Measurements from ENCODE around the gene MCM6.
A peak's percentile ranks its signal among the peaks of the same experiment; 100 is the strongest.
"Not testable (repeated sequence)": the region's sequence is repeated elsewhere in the genome, so short reads cannot be mapped to it uniquely, and the experiment has no call there.

Gene MCM6

DNA sequence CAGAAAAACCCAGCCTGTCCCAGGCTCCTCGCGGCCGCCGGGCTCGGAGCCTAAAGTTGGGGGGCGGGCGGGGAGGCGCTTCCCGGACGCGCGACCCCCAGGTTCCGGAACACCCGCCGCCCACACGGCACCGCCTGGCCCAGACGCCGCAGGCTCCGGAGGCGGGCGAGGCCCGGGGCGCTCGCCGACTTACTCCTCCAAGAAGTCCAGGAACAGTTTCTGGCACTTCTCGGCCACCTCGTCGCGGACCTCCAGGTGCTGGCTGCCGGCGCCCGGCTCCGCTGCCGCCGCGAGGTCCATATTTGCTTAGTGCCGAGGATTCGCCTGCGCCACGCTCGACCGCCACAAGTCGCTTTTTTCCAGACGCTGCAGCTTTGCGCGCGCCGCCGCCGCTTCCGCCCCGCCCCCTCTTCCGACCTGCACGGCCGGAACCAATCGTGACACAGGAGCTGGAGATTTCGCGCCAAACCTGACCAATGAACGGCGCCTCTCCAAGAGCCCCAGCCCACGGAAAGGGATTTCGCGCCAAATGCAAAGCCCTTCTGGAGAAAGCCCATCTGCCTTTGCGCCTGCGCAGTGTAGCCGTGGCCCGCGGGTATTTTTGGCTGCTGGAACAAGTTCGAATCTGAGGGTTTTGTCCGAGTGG, at the start of gene MCM6:
TSS of gene MCM6 (minus strand) at position 378 of the 646 bp plus-strand sequence. CDS start at position 300, 78 bp downstream.
- peak; percentile 99 for DNase-seq (ENCODE audit: low spot score)

DNA sequence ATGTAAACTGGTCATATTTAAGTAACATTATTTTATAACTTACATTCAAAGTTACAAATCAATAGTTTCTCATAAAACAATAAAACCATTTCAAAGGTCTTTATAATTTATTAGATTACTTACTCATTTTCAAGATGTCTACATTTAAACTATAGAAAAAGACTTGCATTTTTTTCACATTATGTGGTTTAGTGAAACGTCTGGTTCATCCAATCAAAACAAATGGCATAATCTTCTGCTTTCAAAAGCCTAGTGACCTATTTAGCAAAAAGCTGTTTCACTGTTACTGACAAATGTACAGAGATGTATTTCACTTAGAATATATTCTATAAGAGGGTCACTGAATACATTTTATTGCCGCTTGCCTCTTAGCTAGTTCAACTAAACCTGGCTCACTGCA, 49.3 kb upstream of the MCM6 start:
- no peak for DNase-seq (ENCODE audit: low spot score)

DNA sequence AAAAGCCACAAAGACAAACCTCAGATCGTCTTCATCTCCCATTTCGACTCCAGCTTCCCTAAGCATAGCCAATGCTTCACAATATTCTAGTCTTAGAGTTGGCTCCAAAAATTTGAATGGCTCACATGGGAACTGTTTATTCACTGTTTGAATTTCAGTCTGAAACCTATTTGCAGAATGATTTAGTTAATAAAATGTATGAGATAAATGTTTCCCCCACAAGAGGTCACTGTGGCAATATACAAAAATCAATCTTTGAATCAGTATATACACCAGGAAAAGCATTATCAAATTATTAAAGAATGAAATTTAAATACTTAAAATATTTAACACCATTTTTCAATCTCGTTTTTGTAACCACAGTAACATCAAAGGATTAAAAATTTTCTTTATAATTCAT, 40.0 kb upstream of the MCM6 start:
- DNase-seq (ENCODE audit: low spot score), result no peak

DNA sequence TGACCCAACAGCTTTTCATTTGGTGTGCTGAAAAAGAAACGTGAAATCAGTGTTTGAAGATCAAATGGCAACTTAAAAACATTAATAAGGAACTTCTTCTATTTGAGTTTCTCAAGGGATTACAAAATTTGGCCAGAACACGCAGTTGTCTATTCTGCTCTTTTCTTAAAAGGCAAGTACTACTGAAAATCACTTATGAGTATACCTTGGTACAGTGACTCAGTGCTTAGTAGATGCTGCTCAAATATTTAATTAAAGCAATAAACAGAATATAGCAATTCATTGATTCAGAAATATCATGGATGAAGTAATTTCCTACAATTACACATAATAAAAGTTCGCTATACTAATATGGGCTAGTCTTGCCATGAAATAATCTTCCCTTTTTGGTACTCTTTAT, 38.2 kb upstream of the MCM6 start:
- DNase-seq (ENCODE audit: low spot score), result no peak

DNA sequence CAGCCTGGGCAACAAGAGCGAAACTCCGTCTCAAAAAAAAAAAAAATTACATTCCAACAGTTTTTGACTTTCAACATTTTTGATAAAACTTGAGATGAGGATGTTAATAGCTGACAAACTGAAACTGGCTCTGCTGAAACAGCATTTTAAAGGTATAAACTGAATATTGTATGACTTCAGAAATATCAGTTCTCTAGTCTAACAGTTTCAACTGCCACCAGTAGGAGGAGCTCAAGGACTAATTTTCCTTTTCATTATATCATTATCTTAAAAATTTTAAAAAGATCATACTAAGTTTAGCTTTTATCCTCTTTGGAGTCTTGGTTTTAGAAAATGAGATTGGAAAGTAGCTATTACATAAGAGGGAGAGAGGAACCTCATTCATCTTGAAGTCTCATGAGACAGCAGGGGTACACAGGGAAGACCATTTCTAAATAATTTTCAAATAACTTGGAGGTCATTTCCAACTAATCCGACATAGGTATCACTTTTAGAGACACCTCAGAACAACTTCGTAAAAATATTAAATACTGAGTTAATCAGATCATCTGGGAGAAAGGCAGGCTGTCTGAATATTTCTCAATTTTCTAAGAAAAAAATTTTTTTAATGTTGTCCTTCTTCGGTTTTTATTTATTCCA, 37.6 kb upstream of the MCM6 start:
- DNase-seq (ENCODE audit: low spot score), result no peak

DNA sequence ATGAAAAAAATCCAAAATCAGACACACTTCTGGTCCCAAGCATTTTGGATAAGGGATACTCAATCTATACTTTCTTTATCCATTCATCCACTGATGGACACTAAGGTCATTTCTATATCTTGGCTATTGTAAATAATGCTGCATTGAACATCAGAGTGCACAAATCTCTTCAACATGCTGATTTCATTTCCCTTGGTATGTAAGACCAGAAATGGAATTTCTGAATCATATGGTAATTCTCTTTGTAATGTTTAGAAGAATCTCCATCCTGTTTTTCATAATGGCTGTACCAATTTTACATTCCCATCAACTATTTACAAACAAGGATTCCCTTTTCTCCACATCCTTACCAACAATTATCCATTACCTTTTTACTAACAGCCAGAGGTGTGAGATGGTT, 33.7 kb upstream of the MCM6 start:
- no peak for DNase-seq (ENCODE audit: low spot score)

DNA sequence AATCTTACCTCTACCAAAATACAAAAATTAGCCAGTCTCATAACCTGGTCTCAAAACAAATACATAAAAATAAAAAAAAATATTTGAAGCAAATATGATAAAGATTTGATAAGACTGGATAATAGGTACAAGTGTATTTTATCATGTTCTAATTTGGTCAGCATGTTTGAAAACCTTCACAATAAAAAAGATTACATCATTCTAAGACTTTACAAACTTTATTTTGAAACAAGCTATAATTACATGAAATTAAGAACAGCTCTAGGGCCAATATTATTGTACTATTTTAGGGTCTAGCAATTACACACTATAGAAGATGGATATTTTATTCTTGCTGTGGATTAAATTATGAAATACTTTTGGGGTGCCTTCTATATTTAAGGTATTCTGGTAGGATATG, 29.4 kb upstream of the MCM6 start:
- no peak for DNase-seq (ENCODE audit: low spot score)

DNA sequence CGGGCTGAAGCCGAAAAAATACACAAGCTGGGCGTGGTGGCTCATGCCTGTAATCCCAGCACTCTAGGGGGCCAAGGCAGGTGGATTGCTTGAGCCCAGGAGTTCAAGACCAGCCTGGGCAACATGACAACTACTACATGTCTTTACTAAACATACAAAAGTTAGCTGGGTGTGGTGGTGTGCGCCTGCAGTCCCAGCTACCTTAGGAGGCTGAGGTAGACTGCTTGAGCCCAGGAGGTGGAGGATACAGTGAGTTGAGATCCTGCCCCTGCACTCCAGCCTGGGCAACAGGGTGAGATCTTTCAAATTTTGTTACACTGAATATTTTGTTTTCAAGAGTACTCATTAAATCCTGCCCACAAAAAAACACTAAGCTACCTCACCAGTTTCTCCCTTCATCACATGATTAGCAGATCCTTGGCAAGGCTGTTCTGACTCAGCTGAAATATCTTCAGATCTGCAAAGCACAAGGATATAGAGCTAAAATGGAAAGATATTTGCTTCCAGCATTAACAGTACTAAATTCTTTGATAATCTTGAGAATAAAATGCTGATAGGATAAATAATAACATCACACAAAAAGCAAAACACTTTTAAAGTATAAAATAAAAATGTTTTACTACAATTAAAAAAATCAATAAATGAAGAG, 28.2 kb upstream of the MCM6 start:
- no peak for DNase-seq (ENCODE audit: low spot score)

DNA sequence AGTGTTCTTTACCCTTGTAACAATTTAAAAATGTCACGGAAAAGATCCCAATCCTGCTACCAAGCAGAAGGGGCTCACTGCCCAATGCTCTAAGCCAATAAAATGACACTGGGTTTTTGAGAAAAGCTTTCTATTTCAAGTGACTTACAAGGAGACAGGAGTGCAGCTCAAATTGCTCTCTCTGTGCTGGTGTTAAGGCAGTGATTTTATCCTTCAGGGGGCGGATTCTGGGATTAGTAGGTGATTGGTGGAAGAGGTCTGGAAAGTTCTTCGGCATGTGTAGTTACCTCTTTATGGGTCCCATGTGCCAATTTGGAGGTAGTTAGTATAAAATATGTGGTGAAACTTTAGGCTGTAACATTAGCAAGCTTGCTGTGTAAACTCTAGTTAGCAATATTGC, 27.4 kb upstream of the MCM6 start:
- no peak for DNase-seq (ENCODE audit: low spot score)

DNA sequence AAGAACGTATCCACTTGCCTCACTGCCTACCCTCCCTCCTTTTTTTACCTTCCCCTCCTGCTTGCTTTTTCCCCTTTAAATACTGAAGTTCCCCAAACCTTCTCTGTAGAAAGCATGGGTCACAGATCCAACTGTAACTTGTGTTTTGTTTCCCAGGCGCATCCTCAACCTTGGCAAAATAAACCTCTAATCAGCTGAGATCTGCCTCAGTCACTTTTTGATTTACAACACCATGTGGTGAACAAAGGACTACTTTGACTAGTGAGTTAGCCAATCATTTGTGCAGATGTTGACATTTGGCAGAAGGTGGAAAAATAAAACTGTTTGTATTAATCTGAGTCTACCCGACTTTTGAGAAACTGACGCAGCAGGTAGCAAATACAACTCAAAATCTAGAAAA, 23.3 kb upstream of the MCM6 start:
- no peak for DNase-seq (ENCODE audit: low spot score)

DNA sequence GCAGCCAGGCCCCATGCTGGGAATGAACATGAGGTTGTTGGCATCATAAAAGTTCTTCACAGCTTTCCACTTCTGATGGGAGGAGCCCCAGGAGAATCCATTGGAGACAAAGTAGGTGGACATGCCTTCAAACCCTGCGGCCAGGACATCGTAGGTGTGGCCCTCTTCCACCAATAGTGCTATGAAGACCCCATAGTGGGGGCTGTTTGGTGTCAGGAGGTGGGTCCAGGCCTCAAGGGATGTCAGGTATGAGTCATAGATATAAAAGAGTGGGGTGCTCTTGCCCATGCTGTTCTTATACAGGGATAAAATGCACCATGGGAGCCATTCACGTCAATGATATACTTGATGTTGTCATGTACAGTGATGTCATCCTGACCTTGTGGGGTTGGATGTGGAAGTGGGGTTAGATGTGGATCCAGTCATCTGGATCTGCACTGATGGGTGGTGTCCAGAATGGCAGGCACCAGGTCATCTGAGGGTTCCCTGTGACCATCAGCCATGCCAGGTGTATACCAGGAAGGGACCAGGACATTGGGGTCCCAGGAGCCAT, 22.1 kb upstream of the MCM6 start:
- DNase-seq (ENCODE audit: low spot score), result no peak

DNA sequence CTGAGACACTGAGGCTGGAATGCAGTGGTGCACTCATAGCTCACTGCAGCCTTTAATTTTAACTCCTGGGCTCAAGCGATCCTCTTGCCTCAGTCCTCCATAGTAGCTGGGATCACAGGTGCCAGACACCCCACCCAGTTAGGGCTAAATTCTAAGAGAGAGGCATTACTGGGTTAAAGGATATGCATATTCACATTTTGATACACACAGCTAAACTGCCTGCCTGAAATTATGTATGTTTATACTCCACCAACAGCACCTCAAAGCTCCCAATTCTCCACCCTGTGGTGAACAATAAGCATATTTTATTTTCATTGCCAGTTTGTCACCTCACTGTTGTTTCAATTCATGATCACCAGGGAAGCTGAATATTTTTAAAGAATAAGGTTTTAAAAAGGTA, 18.7 kb upstream of the MCM6 start:
- no peak for DNase-seq (ENCODE audit: low spot score)

DNA sequence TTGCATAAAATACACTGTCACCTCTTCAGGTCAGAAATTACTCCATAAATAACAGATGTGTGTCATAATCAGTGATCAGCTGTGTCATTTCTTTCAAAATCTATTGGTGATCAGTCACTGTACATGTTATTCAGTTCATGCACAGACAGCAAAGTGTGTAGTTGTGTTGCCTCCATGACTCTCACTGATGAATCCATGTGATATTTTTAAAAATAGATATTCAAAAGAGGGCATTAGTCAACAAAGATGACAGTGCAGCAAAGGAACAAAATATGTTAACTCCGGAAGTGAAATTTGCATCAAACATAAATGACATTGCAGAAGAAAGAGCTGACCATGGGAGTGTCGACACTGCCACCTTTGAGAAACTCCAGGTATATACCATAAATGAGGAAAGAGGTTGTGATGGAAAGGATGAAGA, 17.1 kb upstream of the MCM6 start:
- DNase-seq (ENCODE audit: low spot score), result no peak

DNA sequence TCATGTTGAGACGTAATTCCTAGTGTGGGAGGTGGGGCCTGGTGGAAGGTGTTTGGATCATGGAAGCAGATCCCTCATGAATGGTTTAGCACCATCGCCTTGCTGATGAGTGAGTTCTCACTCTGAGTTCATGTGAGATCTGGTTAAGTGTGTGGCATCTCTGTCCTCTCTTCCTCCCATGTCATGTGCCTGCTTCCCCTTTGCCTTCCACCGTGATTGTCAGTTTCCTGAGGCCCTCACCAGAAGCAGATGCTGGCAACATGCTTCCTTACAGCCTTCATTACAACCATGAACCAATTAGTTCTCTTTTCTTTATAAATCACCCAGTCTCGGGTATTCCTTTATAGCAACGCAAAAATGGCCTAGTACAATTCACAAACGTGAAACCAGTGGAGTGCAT, 14.6 kb upstream of the MCM6 start:
- no peak for DNase-seq (ENCODE audit: low spot score)

DNA sequence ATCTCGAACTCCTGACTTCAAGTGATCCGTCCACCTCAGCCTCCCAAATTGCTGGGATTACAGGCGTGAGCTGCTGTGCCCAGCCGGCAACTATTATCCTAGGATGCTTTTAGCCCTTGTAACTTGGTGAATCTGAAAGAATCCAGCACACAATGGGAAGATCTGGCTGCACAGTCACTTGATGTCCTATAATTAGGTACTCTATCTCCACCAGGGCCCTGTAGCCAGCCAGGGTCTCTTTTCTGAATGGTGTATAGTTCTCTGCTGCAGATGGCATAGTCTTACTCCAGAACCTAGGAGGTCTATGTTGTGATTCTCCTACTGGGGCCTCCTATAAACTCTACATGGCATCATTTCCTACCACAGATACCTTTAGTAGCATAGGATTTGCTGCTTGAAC, 13.9 kb upstream of the MCM6 start:
- DNase-seq (ENCODE audit: low spot score), result no peak

DNA sequence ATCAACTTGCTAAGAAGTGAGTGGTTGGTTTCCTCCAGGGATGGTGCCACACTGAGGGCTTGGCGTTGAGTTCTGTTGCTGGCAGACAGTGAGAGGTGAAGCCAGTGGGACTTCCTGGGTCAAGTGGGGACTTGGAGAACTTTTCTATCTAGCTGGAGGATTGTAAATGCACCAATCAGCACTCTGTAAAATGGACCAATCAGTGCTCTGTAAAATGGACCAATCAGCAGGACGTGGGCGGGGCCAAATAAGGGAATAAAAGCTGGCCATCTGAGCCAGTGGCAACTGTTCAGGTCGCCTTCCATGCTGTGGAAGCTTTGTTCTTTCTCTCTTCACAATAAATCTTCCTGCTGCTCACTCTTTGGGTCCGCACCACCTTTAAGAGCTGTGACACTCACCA, 12.3 kb upstream of the MCM6 start:
- DNase-seq (ENCODE audit: low spot score), result not testable (repeated sequence)

DNA sequence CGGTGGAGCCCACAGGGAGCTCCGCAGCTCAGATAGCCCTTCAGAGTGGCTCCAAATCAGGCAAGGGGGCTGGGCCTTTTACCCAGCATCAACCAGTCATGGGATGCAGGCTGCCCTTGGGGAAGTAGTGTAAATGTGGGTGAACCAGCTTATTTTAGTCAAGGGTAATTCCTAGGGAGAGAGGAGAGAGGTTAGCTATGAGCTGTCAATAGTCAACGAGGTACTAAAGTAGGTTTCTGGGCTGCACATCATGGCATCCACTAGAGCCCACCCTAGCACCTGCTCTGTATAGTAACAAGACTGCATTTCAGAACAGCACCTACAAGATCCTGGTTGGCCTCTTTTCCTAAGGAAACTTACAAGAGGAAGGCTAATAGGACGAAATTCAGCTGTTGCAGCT, 9.5 kb upstream of the MCM6 start:
- DNase-seq (ENCODE audit: low spot score), result no peak

DNA sequence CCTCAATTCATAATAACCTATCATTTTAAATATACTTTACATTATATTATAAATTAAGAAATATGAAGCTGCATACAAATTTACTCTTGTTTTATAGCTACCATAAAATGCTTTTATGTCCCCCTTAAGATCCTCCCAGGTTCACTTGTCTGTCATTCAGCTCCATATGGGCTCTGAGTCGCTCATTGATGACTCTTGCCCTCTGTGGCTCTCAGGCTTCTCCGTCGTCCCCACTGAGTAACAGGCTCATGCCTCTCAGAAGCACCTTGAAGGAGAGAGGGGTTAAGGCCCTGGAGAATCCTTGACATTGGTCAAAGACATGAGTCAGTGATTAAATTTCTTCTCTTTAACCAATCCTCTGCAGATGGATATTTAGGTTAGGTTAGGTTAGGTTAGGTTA, 6.2 kb upstream of the MCM6 start:
- no peak for DNase-seq (ENCODE audit: low spot score)

DNA sequence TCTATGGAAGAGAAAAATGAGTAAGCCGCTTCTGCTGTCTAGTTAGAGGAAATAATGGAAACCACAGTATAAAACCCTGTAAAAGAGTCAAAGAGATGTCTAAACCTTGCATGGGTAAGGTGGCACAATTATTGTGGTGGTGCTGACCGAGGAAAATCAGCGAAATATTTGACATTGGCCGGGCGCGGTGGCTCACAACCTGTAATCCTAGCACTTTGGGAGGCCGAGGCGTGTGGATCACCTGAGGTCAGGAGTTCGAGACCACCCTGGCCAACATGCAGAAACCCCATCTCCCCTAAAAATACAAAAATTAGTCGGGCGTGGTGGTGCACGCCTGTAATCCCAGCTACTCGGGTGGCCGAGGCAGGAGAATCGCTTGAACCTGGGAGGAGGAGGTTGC, 527 bp upstream of the MCM6 start:
- DNase-seq (ENCODE audit: low spot score), result not testable (repeated sequence)

DNA sequence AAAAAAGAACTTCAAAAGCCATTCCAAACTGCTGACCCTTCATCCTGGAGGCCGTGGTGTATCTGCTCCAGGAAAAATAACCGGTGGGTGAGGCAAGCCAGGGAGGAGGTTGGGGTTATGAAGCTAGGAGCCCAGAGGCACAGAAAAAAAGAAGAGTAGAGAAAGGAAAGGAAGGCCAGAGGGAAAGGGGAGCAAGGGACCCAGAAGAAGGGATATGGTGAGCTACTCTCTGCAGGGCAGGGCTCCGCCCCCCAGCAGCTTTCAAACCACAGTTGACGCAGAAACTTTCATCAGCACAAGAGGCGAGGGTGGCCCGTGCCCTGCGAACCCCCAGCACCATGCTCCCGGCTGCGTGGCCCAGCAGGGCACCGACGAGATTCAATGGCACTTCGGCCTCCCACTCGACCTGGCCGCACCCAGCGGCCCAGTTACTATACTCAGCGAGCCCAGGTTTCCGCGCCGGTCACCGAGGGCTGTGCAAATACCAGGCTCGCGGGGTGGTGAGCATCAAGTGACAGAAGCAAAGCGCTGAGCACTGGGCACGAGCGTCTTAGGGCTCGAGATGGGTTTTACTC, 665 bp downstream of the MCM6 start:
- DNase-seq (ENCODE audit: low spot score), result no peak

DNA sequence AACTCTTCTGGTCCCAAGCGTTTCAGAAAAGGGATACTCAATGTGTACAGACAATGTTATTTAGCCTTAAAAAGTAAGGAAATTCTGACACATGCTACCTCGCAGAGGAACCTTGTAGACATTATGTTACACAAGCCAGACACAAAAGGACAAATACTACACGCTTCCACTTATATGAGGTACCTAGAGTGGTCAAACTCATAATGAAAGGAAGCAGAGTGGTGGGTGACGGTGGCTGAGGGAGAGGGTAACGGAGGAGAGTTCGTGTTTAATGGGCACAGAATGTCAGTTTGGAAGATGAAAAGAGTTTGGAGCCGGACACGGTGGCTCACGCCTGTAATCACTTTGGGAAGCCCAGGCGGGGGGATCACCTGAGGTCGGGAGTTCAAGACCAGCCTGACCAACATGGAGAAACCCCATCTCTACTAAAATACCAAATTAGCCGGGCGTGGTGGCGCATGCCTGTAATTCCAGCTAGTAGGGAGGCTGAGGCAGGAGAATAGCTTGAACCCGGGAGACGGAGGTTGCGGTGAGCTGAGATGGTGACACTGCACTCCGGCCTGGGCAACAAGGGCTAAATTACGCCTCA, 1.4 kb downstream of the MCM6 start:
- DNase-seq (ENCODE audit: low spot score), result no peak

DNA sequence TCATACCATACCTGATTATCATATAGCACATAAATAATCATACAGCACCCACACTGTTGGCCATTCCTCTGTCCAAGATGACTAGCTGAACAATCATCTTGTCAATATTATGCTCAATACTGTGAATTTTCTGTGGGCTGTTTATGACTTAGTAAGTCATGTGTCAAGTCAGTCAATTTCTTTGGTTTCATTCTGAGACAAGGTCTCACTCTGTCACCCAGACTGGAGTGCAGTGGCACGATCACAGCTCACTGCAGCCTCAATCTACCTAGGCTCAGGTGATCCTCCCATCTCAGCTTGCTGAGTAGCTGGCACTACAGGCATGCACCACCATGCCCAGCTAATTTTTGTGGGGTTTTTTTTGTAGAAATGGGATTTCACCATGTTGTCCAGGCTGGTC, 5.7 kb downstream of the MCM6 start:
- no peak for DNase-seq (ENCODE audit: low spot score)

DNA sequence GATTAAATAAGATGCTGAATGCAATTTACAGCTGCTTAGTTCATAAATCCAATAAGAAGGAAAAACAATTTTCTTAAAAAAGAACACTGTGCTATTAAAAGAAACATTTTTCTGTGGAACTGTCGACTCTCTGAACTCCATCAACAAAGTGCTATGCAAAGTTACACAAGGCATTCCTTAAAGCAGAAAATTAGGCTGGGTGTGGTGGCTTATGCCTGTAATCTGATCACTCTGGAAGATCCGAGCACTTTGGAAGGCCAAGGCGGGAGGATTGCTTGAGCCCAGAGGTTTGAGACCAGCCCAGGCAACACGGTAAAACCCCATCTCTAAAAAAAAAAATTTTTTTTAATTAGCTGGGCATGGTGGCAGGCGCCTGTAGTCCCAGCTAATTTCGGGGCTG, 13.0 kb downstream of the MCM6 start:
- no peak for DNase-seq (ENCODE audit: low spot score)
